Measurements from ENCODE around the gene ATP6V1B1.

Gene ATP6V1B1

DNA sequence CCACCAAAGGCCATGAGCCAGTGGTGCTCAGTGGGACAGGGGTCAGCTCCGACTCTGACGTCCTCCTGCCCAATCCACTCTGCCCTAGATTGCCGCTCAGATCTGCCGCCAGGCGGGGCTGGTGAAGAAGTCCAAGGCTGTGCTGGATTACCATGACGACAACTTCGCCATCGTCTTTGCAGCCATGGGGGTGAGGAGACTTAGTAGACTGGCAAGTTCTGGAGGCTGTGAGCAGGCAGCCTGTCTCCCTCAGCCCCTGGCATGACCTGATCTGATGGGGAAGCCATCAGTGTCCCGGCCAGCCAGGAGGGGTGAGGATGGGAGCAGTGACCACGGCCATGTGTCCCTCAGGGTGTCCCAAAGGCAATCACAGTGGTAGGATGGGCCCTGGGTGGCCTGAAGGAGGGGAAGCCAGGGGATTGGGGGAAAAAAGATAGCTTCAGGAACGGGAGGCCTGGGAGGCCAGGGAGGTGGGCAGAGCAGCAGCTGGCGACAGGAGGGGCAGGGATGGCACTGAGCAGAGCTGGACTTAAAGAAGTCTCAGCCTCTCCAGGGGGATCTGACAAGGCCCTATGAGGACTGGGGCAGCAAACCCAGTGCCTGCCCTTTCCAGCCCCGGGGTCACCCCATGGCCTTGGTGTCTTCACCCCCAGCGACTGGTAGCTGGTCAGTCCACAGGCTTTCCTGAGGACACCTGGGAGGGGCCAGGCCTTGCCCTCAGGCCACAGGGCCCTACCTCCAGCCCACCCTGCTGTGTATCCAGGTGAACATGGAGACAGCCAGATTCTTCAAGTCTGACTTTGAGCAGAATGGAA, 25.3 kb downstream of the ATP6V1B1 start:
- Histone ChIP-seq H3K27ac (no peak overlapping the region), H3K4me3 (no peak overlapping the region)

DNA sequence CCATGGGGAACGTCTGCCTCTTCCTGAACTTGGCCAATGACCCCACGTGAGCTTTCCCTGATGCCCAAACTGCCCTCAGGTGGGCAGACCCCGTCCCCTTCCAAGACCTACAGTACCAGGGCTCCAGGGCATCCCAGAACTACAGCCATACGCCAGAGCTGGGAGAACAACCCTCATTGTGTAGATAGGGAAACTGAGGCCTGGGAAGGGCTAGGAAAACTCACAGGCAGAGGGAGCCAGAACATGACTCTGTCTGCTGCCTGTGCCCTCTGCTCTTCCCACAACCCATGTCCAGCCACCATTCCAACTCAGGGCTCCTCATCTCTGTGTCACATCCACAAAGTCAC, 25.9 kb downstream of the ATP6V1B1 start:
- Histone ChIP-seq H3K4me3 (no peak overlapping the region), H3K27ac (no peak overlapping the region)

DNA sequence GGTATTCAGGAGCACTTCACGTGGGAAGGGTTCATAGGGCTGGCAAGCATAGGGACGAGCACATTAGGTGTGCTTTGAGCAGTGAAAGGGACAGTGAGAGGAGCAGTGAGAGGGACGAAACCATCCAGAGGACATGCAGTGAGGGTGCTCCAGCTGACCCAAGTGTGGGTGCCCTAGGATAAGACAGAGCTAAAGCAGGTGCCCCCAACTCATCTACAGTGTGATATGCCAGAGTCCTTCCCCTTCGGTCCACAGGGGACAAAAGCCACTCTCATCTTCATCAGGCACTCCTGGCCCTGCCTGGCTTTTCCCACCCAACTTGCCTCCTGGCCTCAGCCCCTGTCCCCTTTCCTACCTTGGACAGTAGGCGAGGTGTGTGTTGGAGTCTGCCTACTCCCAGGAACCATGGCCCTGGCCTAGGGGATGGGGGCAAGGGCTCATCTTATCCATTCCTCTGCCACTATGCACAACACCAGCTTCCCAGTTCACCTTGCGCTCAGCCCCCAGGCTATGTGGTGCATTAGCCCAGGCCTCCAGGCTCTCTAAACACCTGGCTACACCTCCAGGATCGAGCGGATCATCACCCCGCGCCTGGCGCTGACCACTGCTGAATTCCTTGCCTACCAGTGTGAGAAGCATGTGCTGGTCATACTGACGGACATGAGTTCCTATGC, 26.6 kb downstream of the ATP6V1B1 start:
- no peak overlapping the region for H3K4me3 ChIP-seq
- no peak overlapping the region for H3K27ac ChIP-seq

DNA sequence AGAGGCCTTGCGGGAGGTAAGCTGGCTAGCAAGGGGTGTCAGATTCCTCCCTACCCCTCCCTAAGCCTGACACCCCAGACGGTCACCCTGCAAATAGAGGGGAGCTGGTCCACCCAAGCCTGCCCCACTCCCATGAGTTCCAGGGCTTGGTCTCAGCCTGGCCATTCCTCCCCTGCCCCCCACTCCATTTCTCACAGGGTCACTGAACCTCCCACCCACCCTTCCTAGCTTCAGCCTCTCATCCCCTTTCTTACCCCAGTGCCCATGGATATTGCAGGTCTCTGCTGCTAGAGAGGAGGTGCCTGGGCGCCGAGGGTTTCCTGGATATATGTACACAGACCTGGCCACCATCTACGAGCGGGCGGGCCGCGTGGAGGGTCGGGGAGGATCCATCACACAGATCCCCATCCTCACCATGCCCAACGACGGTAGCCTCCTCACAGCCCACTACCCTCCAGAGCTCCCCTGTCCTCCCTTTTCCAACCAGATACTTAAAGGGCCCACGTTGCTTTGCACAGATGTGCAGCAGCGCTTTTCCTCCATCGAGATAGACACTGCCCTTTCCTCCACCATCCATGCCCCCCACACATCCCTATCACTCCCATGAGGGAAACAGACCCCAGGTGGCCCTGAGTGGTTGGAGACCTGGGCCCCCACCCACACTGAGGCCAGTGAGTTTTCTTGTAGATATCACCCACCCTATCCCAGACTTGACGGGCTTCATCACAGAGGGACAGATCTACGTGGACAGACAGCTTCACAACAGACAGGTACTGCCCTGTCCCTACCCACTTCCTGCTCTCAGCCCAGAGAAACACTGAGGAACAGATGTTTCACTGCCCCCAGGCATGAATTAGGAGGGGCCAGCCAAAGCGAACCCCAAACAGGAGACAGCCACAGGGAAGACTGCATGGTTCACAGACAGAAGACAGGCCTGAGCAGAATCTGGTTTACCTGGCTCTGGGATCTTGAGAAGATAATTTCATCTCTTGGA, 27.5 kb downstream of the ATP6V1B1 start:
- Histone ChIP-seq H3K27ac (no peak overlapping the region), H3K4me3 (no peak overlapping the region)

- Histone ChIP-seq H3K4me3 (no peak overlapping the region), H3K27ac (no peak overlapping the region)
Measured at GRCh38 chr2:70964133-70964532, 28.4 kb downstream of the ATP6V1B1 start.

GRCh38 chr2:70964596-70965386, 29.1 kb downstream of the ATP6V1B1 start:
- Histone ChIP-seq H3K4me3 (peak overlapping the region; percentile 16 to 45 (median 30)), H3K27ac (no peak overlapping the region)

DNA sequence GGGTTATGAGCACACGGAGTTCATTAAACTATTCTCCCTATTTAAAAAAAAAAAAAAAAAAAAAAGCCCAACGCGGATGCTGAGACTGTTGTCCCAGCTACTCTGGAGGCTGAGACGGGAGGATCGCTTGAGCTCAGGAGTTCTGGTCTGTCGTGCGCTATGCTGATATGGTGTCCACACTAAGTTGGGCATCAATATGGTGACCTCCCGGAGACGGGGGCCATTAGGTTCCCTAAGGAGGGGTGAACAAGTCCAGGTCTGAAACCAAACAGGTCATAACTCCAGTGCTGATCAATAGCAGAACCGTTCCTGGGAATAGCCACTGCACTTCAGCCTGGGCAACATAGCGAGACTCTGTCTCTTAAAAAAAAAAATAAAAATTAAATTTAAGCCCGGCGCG, 29.8 kb downstream of the ATP6V1B1 start:
- Histone ChIP-seq H3K4me3 (peak overlapping the region in 5 of 7 experiments; percentile 30 to 45 (median 37)), H3K27ac (no peak overlapping the region)

DNA sequence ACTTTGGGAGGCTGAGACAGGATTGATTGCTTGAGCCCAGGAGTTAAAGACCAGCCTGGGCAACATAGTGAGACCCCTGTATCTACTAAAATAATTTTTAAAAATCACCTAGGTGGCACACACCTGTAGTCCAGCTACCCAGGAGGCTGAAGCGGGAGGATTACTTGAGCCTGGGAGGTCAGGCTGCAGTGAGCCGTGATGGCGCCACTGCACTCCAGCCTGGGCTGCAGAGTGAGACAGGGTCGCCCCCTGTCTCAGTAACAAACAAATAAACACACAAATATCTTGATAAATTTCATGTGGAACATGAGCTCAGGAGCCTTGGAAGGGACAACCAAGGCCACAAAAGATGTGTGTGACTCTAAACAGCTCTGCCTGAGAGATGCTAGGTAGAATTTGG, 31.0 kb downstream of the ATP6V1B1 start:
- no peak overlapping the region for H3K27ac ChIP-seq
- H3K4me3 ChIP-seq, result no peak overlapping the region

DNA sequence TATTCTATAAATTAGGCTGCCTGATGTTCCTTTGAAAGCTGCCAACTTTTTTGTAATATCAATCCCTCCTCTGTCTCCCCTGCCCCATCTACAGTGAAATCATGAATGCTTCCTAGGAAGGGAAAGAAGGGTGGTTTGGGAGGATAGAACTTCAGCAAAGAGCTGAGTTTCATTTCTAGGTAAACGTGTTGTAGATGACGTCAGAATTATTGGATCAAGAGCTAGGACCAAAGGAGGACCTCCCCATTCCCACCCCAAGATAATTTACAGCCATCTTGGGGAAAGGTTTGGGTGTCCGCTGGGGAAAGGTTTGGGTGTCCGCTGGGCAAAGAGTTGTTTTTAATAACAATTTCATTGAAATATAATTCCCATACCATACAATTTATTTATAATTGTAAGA, 31.5 kb downstream of the ATP6V1B1 start:
- Histone ChIP-seq H3K4me3 (no peak overlapping the region), H3K27ac (no peak overlapping the region)

GRCh38 chr2:70974592-70974991, 38.9 kb downstream of the ATP6V1B1 start:
- no peak overlapping the region for H3K4me3 ChIP-seq
- no peak overlapping the region for H3K27ac ChIP-seq

GRCh38 chr2:70975237-70975636, 39.5 kb downstream of the ATP6V1B1 start:
- no peak overlapping the region for H3K4me3 ChIP-seq
- no peak overlapping the region for H3K27ac ChIP-seq

GRCh38 chr2:70977605-70978205, 42.0 kb downstream of the ATP6V1B1 start:
- Histone ChIP-seq H3K4me3 (peak overlapping the region; percentile 35 to 52 (median 46)), H3K27ac (peak overlapping the region in 19 of 21 experiments; percentile 38 to 86 (median 72))

DNA sequence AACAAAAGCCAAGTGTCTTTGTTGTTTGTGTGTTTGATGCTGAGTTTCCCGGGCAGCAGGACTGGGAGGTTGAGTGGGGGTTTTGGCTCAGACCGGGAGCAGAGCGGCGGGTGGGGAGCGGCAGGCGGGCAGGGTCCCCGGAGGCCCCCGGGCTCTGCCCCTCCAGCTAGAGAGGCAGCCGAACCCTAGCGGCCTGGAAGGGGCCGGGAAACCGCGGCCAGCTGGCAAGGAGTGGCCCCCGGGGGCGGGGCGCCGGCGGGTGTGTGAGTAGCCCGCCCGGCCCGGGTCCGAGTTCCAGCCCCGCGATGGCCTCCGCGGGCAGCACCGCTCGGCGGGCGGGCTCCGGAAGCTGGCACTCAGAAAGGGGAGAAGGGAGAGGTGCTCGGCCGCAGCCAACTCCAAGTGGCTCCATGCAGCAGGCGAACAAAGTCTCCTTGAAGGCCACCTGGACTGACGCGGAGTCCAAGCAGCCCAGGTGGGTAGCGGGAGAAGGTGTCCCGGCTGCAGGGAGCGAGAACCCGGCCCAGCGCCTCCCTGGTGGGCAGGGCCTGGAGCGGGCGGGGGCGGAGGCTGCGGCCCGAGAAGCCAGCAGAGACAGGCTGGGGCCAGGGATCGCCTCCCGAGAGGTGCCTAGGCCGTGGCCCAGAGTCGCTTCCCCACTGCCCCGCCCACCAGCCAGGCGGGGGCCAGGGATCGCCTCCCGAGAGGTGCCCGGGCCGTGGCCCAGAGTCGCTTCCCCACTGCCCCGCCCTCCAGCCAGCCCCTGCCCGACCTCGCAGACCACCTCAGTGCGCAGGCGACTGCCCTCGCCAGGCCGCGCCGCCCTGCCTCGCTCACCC, 42.9 kb downstream of the ATP6V1B1 start, which contains the start of gene ANKRD53:
Gene ANKRD53 (plus strand): TSS at position 290 of the 839 bp plus-strand sequence. CDS start 16 bp downstream, at position 306.
- H3K27ac ChIP-seq, result peak within 1 kb of the TSS in 19 of 21 experiments; percentile 38 to 86 (median 71)
- H3K4me3 ChIP-seq, result peak within 1 kb of the TSS; percentile 39 to 52 (median 46)

GRCh38 chr2:70979180-70979488, 43.4 kb downstream of the ATP6V1B1 start:
- Histone ChIP-seq H3K4me3 (peak overlapping the region; percentile 38 to 52 (median 43)), H3K27ac (peak overlapping the region in 14 of 21 experiments; percentile 9 to 86 (median 68))

DNA sequence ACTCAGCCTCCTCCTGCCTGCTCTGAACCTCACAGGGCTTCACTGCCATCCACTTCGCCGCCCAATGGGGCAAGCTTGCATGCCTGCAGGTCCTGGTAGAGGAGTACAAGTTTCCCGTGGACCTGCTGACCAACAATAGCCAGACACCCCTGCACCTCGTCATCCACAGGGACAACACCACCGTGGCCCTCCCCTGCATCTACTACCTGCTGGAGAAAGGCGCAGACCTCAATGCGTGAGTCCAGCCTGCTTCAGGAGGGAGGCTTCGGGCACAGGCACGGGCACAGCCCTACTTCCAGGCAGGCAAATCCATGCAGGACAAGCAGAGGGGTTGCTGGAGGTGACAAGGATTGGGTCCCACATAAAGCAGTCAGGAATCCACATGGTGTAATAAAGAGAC, 43.9 kb downstream of the ATP6V1B1 start:
- Histone ChIP-seq H3K27ac (no peak overlapping the region), H3K4me3 (no peak overlapping the region)

GRCh38 chr2:70981421-70981820, 45.7 kb downstream of the ATP6V1B1 start:
- no peak overlapping the region for H3K4me3 ChIP-seq
- no peak overlapping the region for H3K27ac ChIP-seq

DNA sequence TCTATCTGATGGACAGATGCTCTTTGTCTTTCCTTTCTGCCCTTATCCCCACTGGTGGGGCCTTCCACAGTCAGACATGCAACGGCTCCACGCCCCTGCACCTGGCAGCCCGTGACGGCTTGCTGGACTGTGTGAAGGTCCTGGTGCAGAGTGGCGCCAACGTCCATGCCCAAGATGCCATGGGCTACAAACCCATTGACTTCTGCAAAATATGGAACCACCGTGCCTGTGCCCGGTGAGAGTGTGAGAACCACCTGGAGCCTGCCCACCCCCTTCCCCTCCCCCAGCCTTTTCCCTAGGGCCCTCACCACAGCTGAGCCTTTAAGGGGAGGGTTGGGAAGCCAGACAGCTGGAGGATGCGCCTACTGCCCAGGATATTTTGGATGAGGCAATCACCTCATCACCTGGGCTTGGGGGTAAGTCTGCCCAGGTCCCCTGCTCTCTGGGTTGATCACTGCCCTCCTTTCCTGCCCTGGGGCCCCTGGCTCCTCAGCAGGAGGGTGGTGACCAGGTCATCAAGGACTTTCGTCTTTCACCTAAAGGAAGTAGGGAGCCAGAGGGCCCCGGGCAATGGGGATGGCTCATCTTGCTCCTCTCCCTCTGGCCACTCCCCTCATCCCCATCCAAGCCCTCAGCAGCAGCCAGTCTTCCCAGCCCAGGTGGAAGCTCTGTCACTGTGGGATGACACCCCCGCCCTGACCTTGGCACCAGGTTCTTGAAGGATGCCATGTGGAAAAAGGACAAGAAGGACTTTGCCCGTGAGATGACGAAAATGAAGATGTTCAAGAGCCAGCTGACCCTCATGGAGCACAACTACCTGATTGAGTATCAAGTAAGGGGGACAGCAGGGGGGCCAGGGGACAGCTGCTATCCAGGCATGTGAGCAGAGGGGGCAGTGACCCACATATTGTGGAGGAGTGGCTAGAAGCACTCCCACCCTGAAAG, 46.4 kb downstream of the ATP6V1B1 start:
- Histone ChIP-seq H3K27ac (no peak overlapping the region), H3K4me3 (no peak overlapping the region)
